AML-193 (cell line): ENCODE measurements around the gene ACAD11.

ENCODE experiments used
- DNase-seq, 2 experiments: peaks; one replicate each; lab custom pipeline; 2025; lab: John Stamatoyannopoulos, UW

Gene ACAD11

GRCh38 chr3:132659365-132660051 lies at the start of gene ACAD11:
ACAD11 (minus strand) TSS chr3:132659809; CDS start chr3:132659751, 58 bp downstream.
- peak; percentile 72 to 75 for DNase-seq

GRCh38 chr3:132703733-132704132 lies 44.1 kb upstream of the ACAD11 start:
- no peak for DNase-seq

GRCh38 chr3:132695422-132695821 lies 35.8 kb upstream of the ACAD11 start:
- no peak for DNase-seq

GRCh38 chr3:132694991-132695390 lies 35.4 kb upstream of the ACAD11 start:
- no peak for DNase-seq

DNA sequence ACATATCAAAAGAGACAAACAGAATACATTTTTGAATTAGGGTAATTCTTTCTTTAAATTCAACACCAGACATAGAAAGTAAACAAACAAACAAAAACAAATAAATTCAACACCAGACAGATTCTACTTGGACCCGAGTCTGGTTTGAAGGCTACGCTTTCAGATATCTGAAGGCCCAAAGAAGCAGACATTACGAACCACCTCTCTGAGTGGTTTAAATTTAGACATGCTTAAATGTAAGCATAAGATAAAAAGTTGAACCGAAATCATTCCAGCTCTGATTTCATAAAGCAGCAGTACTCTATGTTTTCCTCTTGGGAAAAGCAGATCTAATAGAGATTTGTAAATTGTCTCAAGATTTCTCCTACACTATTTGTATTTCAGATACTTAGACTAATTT lies 30.4 kb upstream of the ACAD11 start:
- DNase-seq, result no peak

GRCh38 chr3:132682201-132682600 lies 22.6 kb upstream of the ACAD11 start:
- DNase-seq, result no peak

- DNase-seq, result no peak
These were observed 21.8 kb upstream of the ACAD11 start for GRCh38 chr3:132681421-132681820.

GRCh38 chr3:132679911-132680310 lies 20.3 kb upstream of the ACAD11 start:
- no peak for DNase-seq

GRCh38 chr3:132675408-132675807 lies 15.8 kb upstream of the ACAD11 start:
- no peak for DNase-seq

GRCh38 chr3:132669256-132669777 lies 9.7 kb upstream of the ACAD11 start:
- DNase-seq, result no peak

GRCh38 chr3:132665230-132665745 lies 5.7 kb upstream of the ACAD11 start:
- DNase-seq, result no peak

DNA sequence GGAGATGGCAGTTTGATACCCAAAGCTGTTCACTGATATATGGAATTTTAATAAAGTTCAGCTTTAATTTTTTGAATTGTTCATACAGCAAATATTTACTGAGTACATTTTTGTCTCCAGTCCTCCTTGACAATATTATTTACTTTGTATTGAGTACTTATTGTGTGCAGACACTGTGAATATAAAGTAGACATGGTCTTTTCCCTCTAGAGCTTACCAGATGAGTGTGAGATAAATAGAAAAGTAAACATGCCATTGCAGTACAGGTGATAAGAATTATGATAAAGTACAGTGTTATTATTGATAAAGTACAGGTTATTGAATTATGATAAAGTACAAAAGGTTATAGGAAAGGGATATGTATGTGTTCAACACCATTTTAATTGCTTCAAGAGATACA lies 2.6 kb upstream of the ACAD11 start:
- no peak for DNase-seq

DNA sequence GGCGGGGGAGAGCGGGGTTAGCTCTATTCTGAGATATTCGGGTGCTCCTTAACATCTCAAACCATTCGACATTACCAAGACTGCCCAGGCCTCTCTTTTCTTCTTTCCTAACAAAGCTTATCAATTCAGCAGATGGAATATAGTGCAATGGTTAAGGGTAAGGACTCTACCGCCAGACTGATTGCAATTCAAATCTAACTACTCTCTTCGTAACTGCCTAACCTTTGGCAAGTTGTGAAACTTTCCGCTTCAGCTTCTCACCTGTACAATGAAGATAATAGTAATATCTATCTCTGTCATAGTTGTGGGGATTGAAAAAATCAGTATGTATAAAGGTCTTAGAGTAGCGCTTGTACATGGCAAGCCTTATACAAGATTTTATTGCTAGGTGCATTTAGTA lies 1.5 kb upstream of the ACAD11 start:
- DNase-seq, result no peak

DNA sequence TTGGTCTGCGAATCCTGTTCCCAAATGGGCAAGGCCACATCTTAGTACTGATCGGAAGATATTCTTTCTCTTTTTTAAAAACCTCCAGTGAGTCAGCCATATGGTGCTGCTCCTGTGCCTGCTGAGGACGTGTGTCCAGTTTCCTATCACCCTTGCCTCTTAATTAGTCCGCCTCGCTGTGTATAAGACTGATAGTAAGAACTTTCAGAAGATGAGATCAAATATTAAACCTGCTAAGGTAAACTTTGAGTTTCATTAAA lies 1.1 kb upstream of the ACAD11 start:
- DNase-seq, result peak in 1 of 2 experiments; percentile 56

GRCh38 chr3:132660052-132660810 lies 622 bp upstream of the ACAD11 start, which contains the start of gene UBA5:
UBA5 (plus strand) TSS chr3:132660329; CDS start chr3:132660538, 209 bp downstream.
- peak; percentile 72 to 75 for DNase-seq

DNA sequence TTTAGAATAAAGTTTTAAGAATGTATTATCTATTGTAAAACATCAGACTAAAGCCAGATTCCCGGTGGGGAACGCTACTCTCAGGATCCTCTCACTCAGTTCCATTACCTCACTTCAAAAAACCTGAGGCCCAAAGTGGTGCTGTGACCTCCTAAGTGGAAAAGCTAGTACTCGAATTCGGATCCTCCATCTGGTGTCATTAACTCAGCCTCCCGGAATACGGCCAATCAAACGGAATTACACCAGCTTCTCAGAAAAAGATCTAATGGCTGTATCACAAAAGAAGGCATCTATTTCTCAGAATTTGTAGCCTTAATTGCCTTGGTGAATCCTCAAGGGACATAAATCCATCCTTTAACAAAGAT lies 627 bp downstream of the ACAD11 start:
- peak; percentile 39 to 51 for DNase-seq

DNA sequence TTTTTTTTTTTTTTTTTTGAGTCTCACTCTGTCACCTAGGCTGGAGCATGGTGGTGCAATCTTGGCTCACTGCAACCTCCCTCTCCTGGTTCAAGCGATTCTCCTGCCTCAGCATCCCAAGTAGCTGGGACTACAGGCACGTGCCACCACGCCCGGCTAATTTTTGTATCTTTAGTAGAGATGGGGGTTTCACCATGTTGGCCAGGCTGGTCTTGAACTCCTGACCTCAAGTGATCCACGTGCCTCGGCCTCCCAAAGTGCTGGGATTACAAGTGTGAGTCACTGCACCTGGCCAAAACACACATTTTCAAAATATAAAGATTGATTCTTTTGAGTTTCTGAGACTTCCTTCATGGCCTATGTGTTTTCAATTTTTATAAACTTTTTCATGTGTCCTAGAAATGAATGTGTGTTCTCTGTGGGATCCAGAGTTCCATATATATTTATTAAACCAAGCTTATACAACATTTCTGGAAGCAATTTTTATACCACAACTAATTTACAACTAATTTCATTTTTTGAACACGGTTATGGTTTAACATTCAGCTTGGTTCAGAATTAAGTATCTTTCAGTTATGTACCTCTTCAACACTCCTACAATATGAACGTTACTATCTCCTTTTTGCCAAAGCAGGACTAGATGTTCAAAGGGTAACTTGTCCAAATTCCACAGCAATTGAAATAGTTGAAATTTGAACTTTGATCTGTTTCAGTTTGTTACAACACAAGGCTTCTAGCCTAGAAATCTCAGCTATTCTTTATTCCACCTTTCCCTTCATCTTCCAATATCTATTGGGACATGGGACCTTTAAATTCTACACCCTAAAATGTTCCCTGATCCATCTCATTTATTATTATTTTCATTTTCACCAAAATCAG lies 1.5 kb downstream of the ACAD11 start:
- DNase-seq, result no peak

- no peak for DNase-seq
These were observed 4.1 kb downstream of the ACAD11 start for GRCh38 chr3:132655471-132655870.

- DNase-seq, result no peak
These were observed 4.9 kb downstream of the ACAD11 start for GRCh38 chr3:132654721-132655120.

- DNase-seq, result no peak
These were observed 5.4 kb downstream of the ACAD11 start for GRCh38 chr3:132654190-132654589.

DNA sequence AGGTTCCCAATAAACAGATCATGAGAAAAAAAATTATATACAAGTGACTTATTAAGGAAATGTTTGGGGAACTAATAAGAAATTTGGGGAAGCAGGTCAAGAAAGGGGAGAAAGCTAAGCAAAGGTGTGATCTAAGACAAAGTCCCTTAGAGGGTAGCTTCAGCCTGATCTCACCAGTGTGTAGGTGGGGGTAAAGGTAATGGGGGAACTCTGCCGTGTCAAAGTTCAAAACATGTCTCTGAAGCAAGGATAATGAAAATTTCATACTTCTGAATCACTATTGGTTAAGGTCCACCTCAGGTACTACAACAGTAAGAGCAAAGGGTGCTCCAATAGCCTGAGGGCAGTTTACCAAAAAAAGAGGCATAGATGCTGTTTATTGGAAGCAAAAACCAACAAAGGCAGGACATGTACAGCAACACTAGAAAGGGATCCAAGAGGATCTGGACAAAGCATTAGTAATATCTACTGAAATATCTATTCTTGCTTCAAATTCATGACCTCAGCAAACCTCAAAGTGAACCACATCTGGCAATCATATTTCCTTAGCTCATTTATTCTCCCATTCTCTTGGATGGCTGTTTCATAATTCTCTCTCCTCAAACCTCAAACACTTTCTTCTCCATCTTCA lies 6.9 kb downstream of the ACAD11 start:
- DNase-seq, result peak; percentile 18 to 19

DNA sequence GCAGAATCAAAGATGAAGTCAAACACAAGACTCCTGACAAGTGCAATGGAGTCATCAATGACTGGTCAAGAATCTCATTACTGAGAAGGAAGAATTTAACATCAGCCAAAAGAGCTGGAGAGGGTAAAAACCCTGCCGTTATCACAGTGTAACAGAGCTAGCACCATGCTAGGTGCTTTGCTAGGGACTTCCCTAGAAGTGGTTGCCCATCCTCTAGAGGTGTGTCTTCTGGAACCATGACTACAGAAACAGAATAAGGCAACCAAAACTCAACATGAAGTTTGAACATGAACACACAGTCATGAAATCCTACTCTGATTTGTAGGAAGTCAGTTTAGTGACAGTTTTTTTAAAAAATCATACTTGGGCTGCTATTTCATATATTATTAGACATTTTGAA lies 9.5 kb downstream of the ACAD11 start:
- DNase-seq, result no peak
